HG02571 (cell line): ENCODE data around the gene C11orf52.
"Not testable (repeated sequence)": the region's sequence is repeated elsewhere in the genome, so short reads cannot be mapped to it uniquely, and the experiment has no call there.

Source experiments
- ATAC-seq: cut with Tn5 transposase; IDR thresholded peaks from one replicate; pipeline ENCODE4 v1.9.1; 2021; ENCODE audit warnings: mild to moderate bottlenecking, moderate library complexity; ENCODE audit not compliant: unreplicated experiment

C11orf52 gene, protein sequence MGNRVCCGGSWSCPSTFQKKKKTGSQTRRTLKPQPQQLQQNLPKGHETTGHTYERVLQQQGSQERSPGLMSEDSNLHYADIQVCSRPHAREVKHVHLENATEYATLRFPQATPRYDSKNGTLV

DNA sequence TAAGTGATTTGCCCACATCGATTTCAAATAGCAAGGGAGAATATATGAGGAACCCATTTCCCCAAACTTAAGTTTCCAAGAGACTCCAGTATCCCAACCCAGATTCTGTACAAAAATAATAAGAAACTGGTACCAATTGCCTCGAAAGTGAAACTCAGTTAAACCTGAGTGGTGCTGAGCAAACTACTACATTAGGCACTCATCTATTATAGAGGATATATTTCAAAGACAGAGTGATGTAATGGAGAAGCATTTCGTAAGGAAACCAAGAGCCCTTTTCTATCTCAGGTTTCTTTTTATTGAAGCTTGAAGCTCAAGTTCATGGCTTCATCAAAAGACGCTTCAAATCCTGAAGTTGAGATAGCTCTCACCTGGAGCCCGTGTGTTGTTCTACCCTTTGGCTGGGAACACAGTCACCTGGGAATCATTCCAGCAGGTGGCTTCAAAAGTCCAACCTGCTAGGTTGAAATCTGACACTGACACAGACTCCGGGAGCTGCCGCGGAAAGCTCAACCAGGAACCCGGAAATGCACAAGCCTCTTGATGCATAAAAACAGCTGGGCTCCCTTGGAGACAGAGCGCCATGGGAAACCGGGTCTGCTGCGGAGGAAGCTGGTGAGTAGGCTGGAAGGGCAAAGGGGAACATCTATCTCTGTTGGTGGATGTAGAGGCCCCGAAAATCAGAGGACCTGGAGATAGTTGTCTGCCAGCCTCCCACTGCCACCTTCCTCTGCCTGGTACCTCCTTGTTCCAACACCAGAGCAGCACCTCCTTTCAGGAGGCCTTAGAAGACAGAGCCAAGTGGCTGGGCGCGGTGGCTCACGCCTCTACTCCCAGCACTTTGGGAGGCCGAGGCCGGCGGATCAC, at the start of gene C11orf52:
TSS of gene C11orf52 (plus strand) at position 524 of the 867 bp plus-strand sequence. CDS start at position 584, 60 bp downstream.
- ATAC-seq, result no peak

DNA sequence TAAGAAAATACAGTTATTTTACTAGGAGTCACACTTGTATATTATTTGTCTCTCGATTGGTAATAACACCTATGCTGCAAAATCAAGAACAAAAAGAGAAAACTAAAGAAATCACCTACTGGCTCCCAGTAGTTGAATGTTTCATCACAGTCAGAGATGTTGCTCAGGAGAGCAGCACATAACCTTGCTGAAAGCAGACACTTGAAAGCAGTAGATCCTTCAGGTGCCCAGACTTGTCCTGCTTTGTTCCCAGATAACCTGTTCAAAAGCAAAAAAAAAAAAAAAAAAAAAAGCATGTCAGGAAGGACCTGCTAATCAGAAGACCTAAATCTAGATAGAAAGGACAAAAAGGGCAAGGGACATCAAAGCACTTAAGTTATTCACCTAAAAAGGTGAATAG, 48.6 kb upstream of the C11orf52 start:
- ATAC-seq, result no peak

DNA sequence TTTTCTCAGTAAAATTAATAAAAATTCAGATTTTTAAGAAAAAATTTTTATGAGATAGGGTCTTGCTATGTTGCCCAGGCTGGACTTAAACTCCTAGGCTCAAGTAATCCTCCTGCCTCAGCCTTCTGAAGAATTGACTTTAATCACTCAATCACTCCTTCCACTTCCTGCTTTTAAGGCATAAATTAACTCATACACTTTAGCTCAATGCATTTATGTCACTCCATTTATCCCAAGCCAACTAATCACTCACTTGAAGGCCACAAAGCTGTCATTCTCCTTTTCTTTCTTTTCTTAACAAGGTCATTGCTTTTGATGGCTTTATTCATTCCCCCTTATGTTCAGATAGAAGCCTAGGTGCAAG, 48.2 kb upstream of the C11orf52 start:
- ATAC-seq, result peak; percentile 6

DNA sequence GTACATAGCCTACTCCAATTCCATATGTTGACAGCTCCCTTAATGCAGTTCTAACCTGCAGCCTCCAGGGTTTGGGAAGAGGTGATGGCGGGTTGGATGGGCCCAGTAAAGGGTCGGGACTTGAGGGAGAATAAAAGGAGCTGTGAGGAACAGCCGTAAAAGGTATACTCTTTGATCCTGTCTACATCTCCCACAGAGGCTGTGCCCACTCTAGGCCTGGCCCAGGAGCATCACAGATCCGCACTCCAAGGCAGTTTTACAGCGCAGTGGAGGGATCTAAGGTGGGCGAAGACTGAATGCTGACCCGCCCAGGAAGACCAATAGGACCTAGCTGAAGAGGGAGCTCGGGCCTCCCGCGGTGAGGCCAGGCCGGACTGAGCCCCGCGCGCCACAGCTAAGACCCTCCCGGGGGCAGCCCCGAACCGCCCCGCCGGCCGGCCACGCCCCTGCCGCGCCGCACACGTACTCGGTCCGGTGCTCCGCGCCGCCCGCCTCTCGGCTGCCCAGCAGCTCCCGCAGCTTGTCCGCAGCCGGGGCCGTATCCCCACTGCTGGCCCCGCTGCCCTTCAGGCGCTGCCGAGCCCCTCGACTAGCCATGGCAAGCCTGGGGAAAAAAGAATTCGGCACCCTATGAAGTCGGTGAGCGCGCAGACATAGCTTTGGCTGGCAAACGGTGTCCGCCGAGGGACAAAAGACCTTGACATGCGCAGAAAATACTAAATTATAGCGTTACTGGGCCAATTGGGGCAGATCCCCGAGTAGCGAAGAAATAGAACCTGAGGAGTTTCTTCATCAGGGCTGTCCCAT, 47.6 kb upstream of the C11orf52 start, which contains the start of gene ALG9:
TSS of gene ALG9 (minus strand) at position 696 of the 807 bp plus-strand sequence. CDS start at position 597, 99 bp downstream.
- peak; percentile 88 for ATAC-seq

DNA sequence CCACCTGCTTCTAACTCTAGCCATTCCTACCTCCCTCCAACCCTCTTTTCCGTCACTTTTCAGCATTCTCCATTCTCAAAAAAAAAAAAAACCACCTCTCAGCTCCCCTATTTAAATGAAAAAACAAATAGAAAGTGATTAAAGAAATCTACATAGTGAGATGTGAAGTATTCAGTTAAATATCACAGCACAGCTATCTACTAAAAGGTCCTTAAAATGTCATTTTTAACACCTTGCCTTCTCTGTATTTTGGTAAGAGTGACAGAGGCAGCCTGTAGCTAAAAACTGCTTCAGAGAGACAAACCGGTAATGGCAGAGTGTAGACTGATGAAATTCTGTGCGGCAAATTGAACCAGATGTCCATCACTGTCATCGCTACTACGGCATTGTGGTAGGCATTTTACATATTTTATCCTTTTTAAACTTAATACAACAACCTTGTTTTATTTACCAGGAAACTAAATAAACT, 47.0 kb upstream of the C11orf52 start:
- no peak for ATAC-seq

DNA sequence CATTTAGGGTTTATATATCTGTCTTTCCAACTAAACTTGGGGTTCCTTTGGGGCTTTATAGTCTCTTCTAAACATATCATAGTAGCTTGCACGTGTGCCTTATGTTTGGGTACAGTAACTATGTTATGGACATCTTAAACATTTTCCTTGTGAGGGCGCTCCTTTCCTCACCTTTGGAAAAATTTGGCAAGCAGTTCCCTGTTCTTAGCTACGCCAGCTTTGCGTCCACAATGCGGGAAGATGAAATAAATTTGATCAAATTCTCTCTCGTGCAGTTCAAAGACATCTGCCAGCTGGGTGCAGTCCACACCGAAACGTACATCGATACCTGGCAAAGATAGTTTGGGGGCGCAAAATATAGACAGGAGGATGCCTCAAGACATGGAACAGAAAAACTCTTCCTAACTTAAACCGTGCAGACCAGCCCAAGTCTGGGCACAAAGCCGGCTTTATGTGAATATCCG, 40.3 kb upstream of the C11orf52 start:
- peak; percentile 5 for ATAC-seq

DNA sequence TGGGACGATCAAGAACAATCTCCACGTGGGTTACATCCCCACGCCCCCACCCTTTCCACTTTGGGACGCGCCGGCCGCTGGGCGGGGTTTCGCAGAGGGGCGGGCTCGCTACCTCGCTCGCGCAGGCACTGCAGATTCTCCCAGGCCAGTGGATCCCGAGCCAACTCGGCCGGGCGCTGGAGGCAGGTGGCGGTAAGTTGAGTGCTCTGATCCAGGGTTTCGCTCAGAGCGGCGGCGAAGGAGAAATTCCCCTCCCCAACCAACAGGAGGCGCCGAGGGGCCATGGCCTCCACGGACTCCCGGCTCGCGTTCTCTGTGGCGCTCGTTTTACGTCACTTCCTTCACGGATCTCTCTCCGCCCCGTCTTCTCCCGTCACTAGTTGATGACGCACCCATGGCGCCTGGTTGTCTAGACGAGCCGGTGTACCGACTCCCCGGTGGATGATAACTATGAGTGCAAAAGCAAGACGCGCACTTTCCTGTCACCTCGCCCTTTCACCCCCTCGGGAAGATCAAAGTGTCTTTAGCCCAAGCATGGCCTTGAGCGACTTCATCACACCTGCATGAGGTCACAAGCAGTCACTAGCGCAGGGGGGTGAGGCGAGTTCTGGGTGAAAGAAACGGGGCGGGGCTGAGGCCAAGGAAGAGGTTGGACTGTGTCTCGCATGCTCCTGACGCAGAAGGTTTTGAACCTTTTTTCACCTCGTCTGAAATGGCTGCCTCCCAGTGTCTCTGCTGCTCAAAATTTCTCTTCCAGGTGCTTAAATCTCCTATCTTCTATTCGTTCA, 39.7 kb upstream of the C11orf52 start, which contains the start of the genes CFAP68 and FDXACB1:
TSS of gene CFAP68 (plus strand) at position 693 of the 788 bp plus-strand sequence. CDS start at position 713, 20 bp downstream.
TSS of gene FDXACB1 (minus strand) at position 317 of the 788 bp plus-strand sequence. CDS start at position 284, 33 bp downstream.
- ATAC-seq, result peak; percentile 89

DNA sequence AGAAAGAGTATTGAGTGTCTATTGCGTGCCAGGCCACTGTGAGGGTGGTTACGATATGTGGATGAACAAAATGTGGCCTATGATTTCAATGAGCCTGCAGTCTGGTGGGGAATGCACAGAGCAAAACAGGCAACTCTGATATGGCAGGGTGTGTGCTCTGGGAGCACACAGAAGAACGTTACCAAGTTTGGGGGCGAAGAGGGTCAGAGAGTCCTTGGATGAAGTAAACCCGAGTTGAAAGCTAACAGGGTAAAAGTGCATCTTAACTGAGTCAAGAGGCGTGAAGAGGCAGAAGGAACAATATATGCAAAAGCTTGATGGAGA, 39.1 kb upstream of the C11orf52 start:
- ATAC-seq, result no peak

DNA sequence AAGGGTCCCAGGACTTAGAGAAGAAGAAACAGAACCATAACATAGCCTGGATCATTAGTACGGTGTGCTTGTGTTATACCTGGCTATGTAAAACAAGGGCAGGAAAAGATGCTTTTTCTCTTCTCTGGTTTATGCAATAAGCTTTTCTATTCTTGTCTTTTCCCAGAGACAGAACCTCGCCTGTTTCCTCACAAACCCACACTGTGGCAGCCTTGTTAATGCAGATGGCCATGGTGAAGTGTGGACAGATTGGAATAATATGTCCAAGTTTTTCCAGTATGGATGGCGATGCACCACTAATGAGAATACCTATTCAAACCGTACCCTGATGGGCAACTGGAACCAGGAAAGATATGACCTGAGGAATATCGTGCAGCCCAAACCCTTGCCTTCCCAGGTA, 36.5 kb upstream of the C11orf52 start:
- no peak for ATAC-seq

DNA sequence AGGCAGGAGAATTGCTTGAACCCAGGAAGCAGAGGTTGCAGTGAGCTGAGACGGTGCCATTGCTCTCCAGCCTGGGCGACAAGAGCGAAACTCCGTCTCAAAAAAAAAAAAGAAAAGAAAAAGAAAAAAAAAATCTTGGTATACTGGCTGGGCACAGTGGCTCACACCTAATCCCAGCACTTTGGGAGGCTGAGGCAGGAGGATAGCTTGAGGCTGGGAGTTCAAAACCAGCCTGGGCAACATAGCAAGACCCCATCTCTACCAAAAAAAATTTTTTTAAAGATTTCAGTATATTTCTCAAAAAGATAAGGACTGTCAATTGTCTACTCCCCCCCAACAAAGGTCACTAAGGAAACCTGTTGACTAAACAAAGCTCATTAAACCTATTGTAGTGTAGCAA, 33.7 kb upstream of the C11orf52 start:
- not testable (repeated sequence) for ATAC-seq

DNA sequence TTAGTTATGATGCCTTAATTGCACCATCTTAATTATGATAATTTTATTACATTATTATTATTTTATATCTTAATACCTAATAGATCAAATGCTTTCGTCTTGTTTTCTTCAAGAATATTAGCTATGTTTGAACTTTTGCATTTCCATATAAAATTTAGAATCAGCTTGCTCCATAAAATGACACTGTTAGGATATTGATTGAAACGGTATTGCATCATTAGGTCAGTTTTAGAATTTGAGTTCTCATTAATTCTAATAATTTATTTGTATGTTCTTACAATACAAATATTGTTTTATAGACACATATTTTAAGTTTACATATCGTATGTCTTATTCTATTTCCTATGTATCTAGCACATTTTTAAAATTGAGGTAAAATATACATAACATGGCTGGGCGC, 32.7 kb upstream of the C11orf52 start:
- no peak for ATAC-seq

DNA sequence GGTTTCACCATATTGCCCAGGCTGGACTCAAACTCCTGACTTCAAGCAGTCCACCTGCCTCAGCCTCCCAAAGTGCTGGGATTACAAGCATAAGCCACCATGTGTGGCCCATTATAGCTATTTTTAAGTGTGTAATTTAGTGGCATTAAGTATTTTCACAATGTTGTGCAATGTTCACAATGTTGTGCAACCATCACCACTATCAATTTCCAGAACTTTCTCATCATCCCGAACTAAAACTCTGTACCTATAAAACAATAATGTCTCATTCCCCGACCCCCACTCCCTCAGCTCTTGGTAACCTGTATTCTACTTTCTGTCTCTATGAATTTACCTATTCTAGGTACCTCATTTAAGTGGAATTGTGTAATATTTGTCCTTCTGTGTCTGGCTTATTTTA, 31.9 kb upstream of the C11orf52 start:
- ATAC-seq, result no peak

DNA sequence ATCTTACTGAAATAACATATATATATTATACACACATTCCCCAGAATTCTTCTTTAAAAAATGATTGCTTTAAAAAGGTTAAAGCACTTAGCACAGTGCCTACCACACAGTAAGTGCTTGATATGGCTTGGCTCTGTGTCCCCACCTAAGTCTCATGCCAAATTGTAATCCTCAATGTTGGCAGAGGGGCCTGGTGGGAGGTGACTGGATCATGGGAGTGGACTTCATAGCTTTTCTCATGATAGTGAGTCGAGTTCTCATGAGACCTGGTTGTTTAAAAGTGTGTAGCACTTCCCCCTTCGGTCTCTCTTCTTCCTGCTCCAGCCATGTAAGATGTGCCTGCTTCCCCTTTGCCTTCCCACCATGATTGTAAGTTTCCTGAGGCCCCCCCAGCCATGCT, 13.3 kb upstream of the C11orf52 start:
- no peak for ATAC-seq

DNA sequence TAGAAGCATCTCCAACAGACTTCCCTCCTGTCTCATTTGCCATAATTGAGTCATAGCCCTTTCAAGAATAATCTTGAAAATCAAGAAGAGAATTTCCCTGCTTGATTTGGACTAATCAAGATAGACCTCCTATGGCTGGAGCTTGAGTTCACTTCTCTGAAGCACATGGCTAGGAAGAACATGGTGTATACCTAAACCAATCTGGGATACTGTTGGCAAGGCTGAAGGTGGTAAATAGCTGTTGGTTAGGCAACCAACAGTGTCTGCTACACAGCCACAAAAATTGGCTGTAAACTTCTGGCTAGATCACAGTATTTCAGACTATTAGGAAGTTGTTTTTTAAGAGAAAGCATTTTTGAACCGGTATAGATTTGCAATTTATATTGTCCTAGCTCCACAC, 12.0 kb upstream of the C11orf52 start:
- ATAC-seq, result no peak

DNA sequence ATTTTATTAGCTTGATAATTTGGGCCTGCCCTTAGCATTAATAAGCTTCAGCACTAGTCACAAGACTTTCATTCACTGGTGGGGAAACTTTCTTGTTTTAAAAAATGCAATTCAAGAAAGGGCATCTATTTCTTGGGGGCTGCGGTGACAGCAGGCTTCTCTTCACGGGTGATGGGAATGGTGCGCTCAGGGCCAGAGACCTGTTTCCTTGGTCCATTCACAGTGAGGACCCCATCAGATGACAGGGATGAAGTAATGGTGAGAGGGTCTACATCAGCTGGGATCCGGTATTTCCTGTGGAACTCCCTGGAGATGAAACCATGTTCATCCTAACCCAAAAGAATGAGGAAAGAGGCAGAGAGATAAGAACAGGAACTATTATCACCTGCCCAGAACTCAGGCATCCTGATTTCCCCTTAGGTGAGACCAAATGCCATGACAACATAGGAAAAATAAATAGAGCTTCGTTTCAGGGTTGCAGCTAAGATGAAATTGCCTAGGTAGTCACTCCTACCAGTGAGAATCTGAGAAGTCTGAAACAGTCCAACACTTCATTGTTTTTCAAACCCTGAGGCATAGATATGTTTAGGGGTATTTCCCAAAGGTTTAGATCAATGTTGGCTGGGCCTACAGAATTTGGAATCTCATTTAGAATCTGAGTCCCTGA, 9.9 kb upstream of the C11orf52 start:
- ATAC-seq, result no peak

DNA sequence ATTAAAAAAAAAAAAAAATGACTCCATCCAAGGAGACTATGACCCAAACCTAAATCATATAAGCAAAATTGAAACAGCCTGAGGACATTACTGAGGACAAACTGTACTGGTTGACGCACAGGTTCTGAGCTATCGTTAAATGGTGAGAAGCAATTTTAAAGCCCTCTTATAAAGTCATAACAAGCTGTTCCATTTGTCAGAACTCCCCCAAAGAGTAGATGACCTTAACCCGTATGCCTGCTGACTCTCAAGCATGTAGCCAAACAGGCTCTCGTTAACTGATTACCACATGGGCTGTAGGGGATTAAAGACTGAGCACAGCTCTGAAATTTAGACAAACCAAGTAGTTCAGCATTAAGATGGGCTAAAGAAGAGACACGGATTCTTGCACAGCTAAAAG, 9.3 kb upstream of the C11orf52 start:
- ATAC-seq, result no peak

DNA sequence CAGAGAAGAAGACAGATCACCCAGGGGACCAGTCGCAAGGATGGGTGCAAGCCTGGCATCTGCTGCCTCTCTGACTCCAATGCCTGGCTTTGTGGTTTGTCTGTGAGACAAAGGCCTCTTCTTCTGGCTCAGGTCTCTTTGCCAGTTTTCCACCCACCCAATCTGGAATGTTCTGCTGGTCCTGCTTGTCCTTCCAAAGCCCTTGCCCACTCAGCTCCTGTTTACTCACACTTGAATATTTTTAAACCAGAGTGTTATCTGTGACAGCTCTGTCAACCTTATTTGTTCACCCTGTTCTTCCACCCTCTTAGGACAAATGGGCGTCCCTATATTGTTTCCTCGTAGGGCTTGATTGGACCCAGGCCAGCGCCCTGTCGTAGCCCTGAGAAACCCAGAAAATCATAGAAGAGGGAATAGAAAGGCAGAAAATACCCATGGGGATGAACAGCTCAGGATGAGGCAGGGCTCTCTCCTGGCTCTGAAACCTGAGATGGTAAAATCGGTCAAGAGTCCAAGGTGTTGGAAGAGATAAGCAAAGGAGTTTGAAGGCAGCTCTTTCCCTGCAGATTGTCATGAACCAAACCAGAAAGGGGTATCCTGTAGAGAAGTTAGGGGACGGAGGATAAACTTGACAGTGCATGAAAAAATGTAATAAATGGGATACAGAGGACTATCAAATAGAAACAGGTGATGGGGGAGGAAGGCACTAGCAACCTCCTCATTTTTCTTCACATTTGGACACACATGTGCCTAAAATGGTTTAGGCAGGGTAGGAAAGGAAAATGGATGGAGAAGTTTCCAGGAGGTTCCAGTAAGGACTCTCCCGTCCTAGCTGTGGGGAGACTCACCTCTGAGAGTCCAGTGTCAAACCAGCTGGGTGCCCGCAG, 7.8 kb upstream of the C11orf52 start:
- ATAC-seq, result no peak

DNA sequence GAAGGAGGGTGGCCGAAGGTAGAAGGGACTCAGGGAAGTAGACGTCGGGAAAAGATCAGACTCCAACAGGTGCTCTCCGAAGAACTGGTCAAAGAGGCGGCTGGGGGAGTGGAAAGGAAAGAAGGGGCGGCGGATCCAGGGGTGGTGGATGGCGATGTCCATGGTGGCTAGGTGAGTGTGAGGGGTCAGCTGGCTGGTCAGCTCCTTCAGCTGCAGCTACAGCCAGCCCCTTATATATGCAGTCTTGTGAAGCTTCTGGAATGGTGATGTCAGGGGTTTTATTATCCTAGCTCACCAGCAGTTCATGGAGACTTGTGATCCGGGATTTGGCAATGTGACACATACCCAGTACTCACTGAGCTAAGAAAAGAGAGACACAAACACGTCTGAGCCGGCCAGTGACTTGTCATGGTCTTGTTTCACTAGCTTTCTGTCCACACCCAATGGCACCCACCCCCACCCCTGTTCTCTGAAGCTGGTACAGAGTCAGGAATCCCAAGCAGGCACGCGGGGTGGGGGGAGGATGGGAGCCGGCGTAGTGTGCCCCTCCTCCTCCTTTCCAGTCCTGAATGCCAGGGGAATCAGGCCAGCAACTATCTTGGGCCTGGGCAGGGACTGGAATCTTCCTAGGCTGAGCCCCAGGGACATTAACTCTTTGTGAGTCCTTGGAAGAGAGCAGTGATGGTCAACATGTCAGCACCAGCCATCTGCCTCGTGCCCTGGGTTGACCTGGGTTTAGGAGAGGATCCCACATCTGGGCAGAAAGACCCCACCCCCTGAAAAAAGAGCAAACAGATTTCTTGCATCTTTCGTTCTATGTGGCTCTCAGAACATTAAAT, 6.9 kb upstream of the C11orf52 start, which contains the start of gene CRYAB:
TSS of gene CRYAB (minus strand) at position 208 of the 839 bp plus-strand sequence. CDS start at position 162, 46 bp downstream.
- no peak for ATAC-seq
